Neural progenitor cell (in vitro differentiated cells): ENCODE data around the gene CYP11A1.

Experiments
- CTCF ChIP-seq: fragments of 200-600 bp; sonication (generic); IDR thresholded peaks from 2 replicates; pipeline ENCODE4 v1.5.1; 2017; ENCODE audit warnings: antibody characterized with exemption, mild to moderate bottlenecking
- EZH2 ChIP-seq: fragments of 200-600 bp; sonication (generic); IDR thresholded peaks from 2 replicates; pipeline ENCODE4 v1.6.1; 2017; ENCODE audit warnings: antibody characterized with exemption, mild to moderate bottlenecking, moderate library complexity
- EZH2phosphoT487 ChIP-seq: fragments of 200-600 bp; sonication (generic); IDR thresholded peaks from 2 replicates; pipeline ENCODE4 v1.6.1; 2017; ENCODE audit warnings: antibody characterized with exemption

GRCh38 chr15:74293021-74293810 lies 74.2 kb downstream of the CYP11A1 start:
- TF ChIP-seq EZH2 (no peak), CTCF (no peak), EZH2phosphoT487 (no peak)
